OCI-LY7 (cell line): ENCODE measurements around the gene WDR37. TPM values are rescaled to one million over a fixed set of nuclear protein-coding genes. Genes with fewer than 3 reads are reported as not detected.

ENCODE experiments used
- BruUV-seq: library from RNA; stranded (reverse); fragments of 400-500 nt; replicated peaks from 2 replicates; lab custom pipeline; 2021; lab: Mats Ljungman, UMichigan
- CTCF ChIA-PET: fragments of 300-600 bp; sonication (Branson Sonifier 250); formaldehyde crosslinking; loops from one replicate; lab custom pipeline; 2022; ENCODE audit warnings: antibody characterized with exemption; ENCODE audit not compliant: unreplicated experiment; lab: Charles Lee
- POLR2A ChIA-PET: fragments of 300-600 bp; sonication (Branson Sonifier 250); formaldehyde crosslinking; loops from one replicate; lab custom pipeline; 2022; ENCODE audit warnings: antibody characterized with exemption; lab: Charles Lee
- DNase-seq: peaks from one replicate; pipeline ENCODE4 v3.0.0-alpha.2; 2015; ENCODE audit warnings: low spot score
- H2AFZ ChIP-seq: fragments of 200-600 bp; sonication (generic), shearing (Covaris generic); 2 replicates; pipeline ENCODE4 v1.6.1; 2014; ENCODE audit warnings: mild to moderate bottlenecking, antibody characterized with exemption, low read length, moderate library complexity
- H3K27ac ChIP-seq: fragments of 200-600 bp; sonication (generic); 2 replicates; pipeline ENCODE4 v1.5.1; 2014; ENCODE audit warnings: mixed run types, low read depth, mild to moderate bottlenecking, moderate library complexity, low read length, inconsistent platforms; ENCODE audit not compliant: poor library complexity, severe bottlenecking
- H3K36me3 ChIP-seq: fragments of 200-600 bp; sonication (generic); 2 replicates; pipeline ENCODE4 v1.6.1; 2014; ENCODE audit warnings: mild to moderate bottlenecking, antibody characterized with exemption, low read length, moderate library complexity, mixed read lengths; ENCODE audit not compliant: insufficient read depth
- H3K4me1 ChIP-seq: fragments of 200-600 bp; sonication (generic); 2 replicates; pipeline ENCODE4 v1.5.1; 2014; ENCODE audit warnings: mild to moderate bottlenecking, low read length; ENCODE audit not compliant: insufficient read depth, poor library complexity, severe bottlenecking
- H3K4me2 ChIP-seq: fragments of 200-600 bp; sonication (generic); 2 replicates; pipeline ENCODE4 v1.6.1; 2014; ENCODE audit warnings: mild to moderate bottlenecking, low read length
- H3K4me3 ChIP-seq: fragments of 200-600 bp; sonication (generic); 2 replicates; pipeline ENCODE4 v1.5.1; 2014; ENCODE audit warnings: mild to moderate bottlenecking, low read depth, low read length; ENCODE audit not compliant: poor library complexity, severe bottlenecking
- H3K79me2 ChIP-seq: fragments of 200-600 bp; sonication (generic); 2 replicates; pipeline ENCODE4 v1.6.1; 2016; ENCODE audit warnings: low read depth, mild to moderate bottlenecking, low read length, moderate library complexity, mixed read lengths; ENCODE audit not compliant: insufficient read depth
- H3K9me2 ChIP-seq: fragments of 200-600 bp; sonication (generic); 2 replicates; pipeline ENCODE4 v1.6.1; 2016; ENCODE audit warnings: mild to moderate bottlenecking, low read length, mixed read lengths; ENCODE audit not compliant: insufficient read depth
- H3K9me3 ChIP-seq: fragments of 200-600 bp; sonication (generic); 2 replicates; pipeline ENCODE4 v1.6.1; 2014; ENCODE audit warnings: mild to moderate bottlenecking, mixed run types, low read length, mixed read lengths
- H4K20me1 ChIP-seq: fragments of 200-600 bp; sonication (generic); 2 replicates; pipeline ENCODE4 v1.6.1; 2014; ENCODE audit warnings: mild to moderate bottlenecking, antibody characterized with exemption, low read length, moderate library complexity, mixed read lengths; ENCODE audit not compliant: insufficient read depth
- CTCF ChIP-seq: fragments of 200-600 bp; sonication (generic); conservative IDR thresholded peaks from 2 replicates; pipeline ENCODE4 v1.5.1; 2014; ENCODE audit warnings: mild to moderate bottlenecking, antibody characterized with exemption, low read length, moderate library complexity, mixed read lengths
- EZH2phosphoT487 ChIP-seq: fragments of 200-600 bp; sonication (generic); IDR thresholded peaks from 2 replicates; pipeline ENCODE4 v1.6.1; 2018; ENCODE audit warnings: low read depth, borderline replicate concordance, mild to moderate bottlenecking, mixed run types, antibody characterized with exemption, low read length, moderate library complexity, mixed read lengths
- intact Hi-C: fragments of 100-400 bp; cut with micrococcal nuclease; formaldehyde crosslinking; loops from one replicate; pipeline ENCODE4 v1.10.0; 2022; ENCODE audit not compliant: unreplicated experiment
- total RNA-seq, 2 experiments: library from RNA; depleted of rRNA in 1 of 2; stranded (reverse); fragments of >200 nt in 1 of 2; shearing (Covaris generic) in 1 of 2; gene quantifications; 2 replicates each; pipeline ENCODE4 v1.2.3, GENCODE V29; 2014 to 2022

The WDR37 gene
- total RNA-seq, 2 experiments from 2014 or later = 9.7 to 18.9 TPM

- CTCF ChIA-PET = interaction anchor here (0.7 kb wide), 1 partner anchor 18 kb away, joined by 3 read pairs; no protein-coding TSS in a partner anchor
- Histone ChIP-seq H3K36me3 (no peaks in the 10 kb centered on the region), H3K9me3 (no peaks in the 10 kb centered on the region), H4K20me1 (no peaks in the 10 kb centered on the region), H3K4me3 (no peak overlapping the region), H3K79me2 (no peaks in the 10 kb centered on the region), H3K9me2 (no peaks in the 10 kb centered on the region), H3K4me1 (no peaks in the 10 kb centered on the region), H2AFZ (no peak overlapping the region), H3K4me2 (no peak overlapping the region), H3K27ac (no peak overlapping the region)
- no TSS peak for BruUV-seq
- intact Hi-C loops = no loop called here
- TF ChIP-seq CTCF (no peak), EZH2phosphoT487 (no peak)
- DNase-seq = no peak
- POLR2A ChIA-PET = no interaction called here
These were observed 110.1 kb downstream of the WDR37 start for GRCh38 chr10:1166101-1166827.

- intact Hi-C loops = no loop called here
These were observed 110.7 kb downstream of the WDR37 start for GRCh38 chr10:1166828-1167275.

More at GRCh38 chr10:1166828-1167275, 110.7 kb downstream of the WDR37 start:
- no peak for DNase-seq
- no TSS peak for BruUV-seq
- ChIA-PET POLR2A (no interaction called here), CTCF (interaction anchor here (0.7 kb wide), 1 partner anchor 17 kb away, joined by 3 read pairs; no protein-coding TSS in a partner anchor)
- Histone ChIP-seq H3K9me3 (no peaks in the 10 kb centered on the region), H3K27ac (no peak overlapping the region), H4K20me1 (no peaks in the 10 kb centered on the region), H3K4me3 (no peak overlapping the region), H3K4me2 (no peak overlapping the region), H3K79me2 (no peaks in the 10 kb centered on the region), H3K36me3 (no peaks in the 10 kb centered on the region), H2AFZ (no peak overlapping the region), H3K4me1 (no peaks in the 10 kb centered on the region), H3K9me2 (no peaks in the 10 kb centered on the region)
- no peak for TF ChIP-seq EZH2phosphoT487
- TF ChIP-seq CTCF = no peak
